Heart right ventricle (tissue), 16 donors: Measurements from ENCODE around the gene TEAD1. TPM values are rescaled to one million over a fixed set of nuclear protein-coding genes. Genes with fewer than 3 reads are reported as not detected.

Experiments used
- ATAC-seq, 8 donors: fragments of 200-7000 bp; cut with Tn5 transposase; one replicate each; pipeline ENCODE4 v1.9.1; 2020; ENCODE audit warnings: mild to moderate bottlenecking in 8 of 8, moderate library complexity in 8 of 8, moderate number of reproducible peaks in 1 of 8
- DNase-seq, 2 donors: peaks; one replicate each; pipeline ENCODE4 v3.0.0-alpha.2; 2020
- H3K27ac ChIP-seq, 10 donors: fragments of 200-600 bp; sonication (generic) in 2 of 10; one replicate each; pipeline versions ENCODE4 v1.5.0 to v1.8.0; 2020 to 2022; ENCODE audit warnings: mild to moderate bottlenecking in 3 of 10
- H3K27me3 ChIP-seq, 7 donors: fragments of 200-600 bp; one replicate each; pipeline ENCODE4 v1.8.0; 2021 to 2022; ENCODE audit warnings: mild to moderate bottlenecking in 2 of 7
- H3K36me3 ChIP-seq, 9 donors: fragments of 200-600 bp; sonication (generic) in 1 of 9; one replicate each; pipeline versions ENCODE4 v1.5.0 to v1.8.0; 2020 to 2022; ENCODE audit warnings: mild to moderate bottlenecking in 2 of 9
- H3K4me1 ChIP-seq, 9 donors: fragments of 200-600 bp; sonication (generic) in 1 of 9; one replicate each; pipeline versions ENCODE4 v1.5.0 to v1.8.0; 2020 to 2022; ENCODE audit warnings: mild to moderate bottlenecking in 4 of 9
- H3K4me3 ChIP-seq, 10 donors: fragments of 200-600 bp; sonication (generic) in 2 of 10; one replicate each; pipeline versions ENCODE4 v1.5.0 to v1.8.0; 2020 to 2022; ENCODE audit warnings: mild to moderate bottlenecking in 7 of 10, moderate library complexity in 2 of 10
- H3K9me3 ChIP-seq, 11 donors: fragments of 200-600 bp in 10 of 11; sonication (generic) in 2 of 11; one replicate each; pipeline versions ENCODE4 v1.5.0 to v1.8.0; 2013 to 2022; ENCODE audit warnings: mild to moderate bottlenecking in 2 of 11, control low read depth in 1 of 11, moderate library complexity in 1 of 11
- CTCF ChIP-seq, 9 donors: fragments of 200-600 bp; sonication (generic) in 2 of 9; IDR thresholded peaks; one replicate each; pipeline versions ENCODE4 v1.5.0 to v1.8.0; 2021 to 2022; ENCODE audit warnings: antibody characterized with exemption in 9 of 9, mild to moderate bottlenecking in 5 of 9, moderate library complexity in 1 of 9
- WGBS, 2 donors: extraction: QIAGEN DNeasy Blood & Tissue Kit; methylation state at CpG; one replicate each; pipeline ENCODE4 v1.1.7; 2013; ENCODE audit warnings: inconsistent platforms in 1 of 2; 5-methylcytosine and 5-hydroxymethylcytosine counted together
- intact Hi-C, 10 donors: fragments of 100-400 bp; cut with DNase I; formaldehyde crosslinking; loops; one replicate each; pipeline versions ENCODE4 v1.11.1 to v1.14.2; 2022
- polyA plus RNA-seq, 2 donors: library from polyadenylated mRNA; stranded (reverse); fragments of 200-250 nt; gene quantifications; one replicate each; pipeline ENCODE4 v1.2.3, GENCODE V29; 2013
- total RNA-seq, 10 donors: library from RNA; stranded (reverse); fragmentation: NEBNext Ultra II Directional in 3 of 10; extraction: Animal tissue kit (Norgen Biotek cat#: 25700) in 3 of 10; gene quantifications; one replicate each; pipeline versions ENCODE4 v1.2.1 to v1.2.4, GENCODE V29; 2021 to 2023
- donor health status: Arrhythmogenic right ventricular cardiomyopathy.
- donor health status: ischemic (EF 13 %, LVEDD 7.1; RV severe dilation, severe dysfunction).
- donor health status: healthy with polysubstance abuse.
- donor health status: DM: no; HTN: yes; CAD: no.
- donor health status: DM: no; HTN: no; CAD: no.
- donor health status: ischemic (EF 25% LVEDD 6.9; RV normal size, moderate dysfunction).
- donor health status: ischemic (EF 25% LVEDD 5.7; RV mildly dilated, moderate dysfunction).
- donor health status: healthy.
- donor health status: DM: yes; HTN: yes; CAD: no.
- donor health status: Ischemic cardiomyopathy.
- donor health status: ischemic (EF 35%, LVEDD 5.7; RV mildly dilated, moderate dysfunction).
- donor health status: nonischemic (EF 11% LVEDD 7.7; RV severe dilation, severe dysfunction).
- donor health status: DM: yes; HTN: yes; CAD: no.
- donor health status: PGD.
- donor health status: ischemic (EF 29% LVEDD 5.4; RV normal size, mild dysfunction).
- donor health status: nonischemic (EF 23%, LVEDD 6.1; RV moderate dilation, normal function).

Gene TEAD1
- total and polyA plus RNA-seq, 12 donors, result 12.7 to 138 (median 116) TPM

- DNase-seq, result no peak
- no peak for TF ChIP-seq CTCF (IDR thresholded peaks at IDR 0.05)
- intact Hi-C loops, result no loop called here
- H3K27me3 ChIP-seq, result no peaks in the 10 kb centered on the region
- peak in 4 of 8 donors; percentile 9 to 60 (median 18) for ATAC-seq
- peaks cover 0 to 15% (median 0%) of the 10 kb centered on the region in 9 donors for H3K36me3 ChIP-seq
- H3K4me3 ChIP-seq, result no peak overlapping the region
- H3K4me1 ChIP-seq, result peaks cover 0 to 17% (median 7%) of the 10 kb centered on the region in 9 donors
- WGBS, 2 donors, result 91% methylated on average over 7 of the region's 7 CpGs
- no peaks in the 10 kb centered on the region for H3K9me3 ChIP-seq
- H3K27ac ChIP-seq, result peak overlapping the region in 7 of 10 donors; percentile 9 to 70 (median 49)
These were observed 240.9 kb downstream of the TEAD1 start for GRCh38 chr11:12915093-12915492.

GRCh38 chr11:12917822-12918221 lies 243.6 kb downstream of the TEAD1 start:
- ATAC-seq, result no peak
- no peak for TF ChIP-seq CTCF (IDR thresholded peaks at IDR 0.05)
- peaks cover 0 to 7% (median 0%) of the 10 kb centered on the region in 9 donors for H3K36me3 ChIP-seq
- intact Hi-C loops, result no loop called here
- no peak overlapping the region for H3K27ac ChIP-seq
- H3K4me3 ChIP-seq, result no peak overlapping the region
- no peaks in the 10 kb centered on the region for H3K9me3 ChIP-seq
- peaks cover 0 to 17% (median 7%) of the 10 kb centered on the region in 9 donors for H3K4me1 ChIP-seq
- 82 to 86% methylated on average over 1 of the region's 1 CpG for WGBS, 2 donors
- no peak for DNase-seq
- no peaks in the 10 kb centered on the region for H3K27me3 ChIP-seq

- no peaks in the 10 kb centered on the region for H3K27me3 ChIP-seq
- no peak for TF ChIP-seq CTCF (IDR thresholded peaks at IDR 0.05)
- H3K27ac ChIP-seq, result no peak overlapping the region
- intact Hi-C loops, result no loop called here
- 93 to 95% methylated on average over 4 of the region's 4 CpGs for WGBS, 2 donors
- peaks cover 0 to 17% (median 7%) of the 10 kb centered on the region in 9 donors for H3K4me1 ChIP-seq
- ATAC-seq (no peak), DNase-seq (no peak)
- no peak overlapping the region for H3K4me3 ChIP-seq
- H3K9me3 ChIP-seq, result no peaks in the 10 kb centered on the region
- peaks cover 0 to 7% (median 0%) of the 10 kb centered on the region in 9 donors for H3K36me3 ChIP-seq
These were observed 244.4 kb downstream of the TEAD1 start for GRCh38 chr11:12918667-12919066.

- Histone ChIP-seq H3K4me1 (no peaks in the 10 kb centered on the region), H3K4me3 (no peak overlapping the region), H3K9me3 (no peaks in the 10 kb centered on the region), H3K36me3 (peaks cover 0 to 32% (median 0%) of the 10 kb centered on the region in 9 donors), H3K27ac (no peak overlapping the region), H3K27me3 (no peaks in the 10 kb centered on the region)
- WGBS, 2 donors, result 93 to 95% methylated on average over 7 of the region's 7 CpGs
- no peak for ATAC-seq
- intact Hi-C loops, result no loop called here
- no peak for TF ChIP-seq CTCF (IDR thresholded peaks at IDR 0.05)
- no peak for DNase-seq
These were observed 248.2 kb downstream of the TEAD1 start for GRCh38 chr11:12922418-12922817.
